GM21737 (cell line): ENCODE results near the gene CTBP1.

ENCODE experiments used
- ATAC-seq: cut with Tn5 transposase; IDR thresholded peaks from one replicate; pipeline ENCODE4 v1.9.1; 2021; ENCODE audit warnings: mild to moderate bottlenecking, moderate library complexity; ENCODE audit not compliant: unreplicated experiment

Gene CTBP1

DNA sequence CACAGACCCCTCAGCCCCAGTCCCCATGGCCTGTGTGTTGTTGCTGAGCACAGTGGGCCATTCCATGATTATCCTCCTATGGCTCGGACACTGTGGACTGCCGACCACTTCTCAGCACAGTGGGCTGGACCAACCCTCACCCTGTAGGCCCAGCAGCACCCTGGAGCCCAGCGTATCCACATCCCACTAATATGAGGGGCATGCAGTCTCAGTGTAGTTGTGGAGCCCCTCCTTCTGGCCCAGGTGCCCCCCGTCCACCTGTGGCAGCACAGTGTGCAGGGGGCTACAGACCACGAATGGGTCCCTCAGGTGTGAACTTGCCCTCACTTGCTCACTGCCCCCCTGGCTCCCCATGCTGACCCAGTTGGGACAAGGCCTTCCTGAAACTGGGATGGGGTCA, 84.5 kb downstream of the CTBP1 start:
- ATAC-seq = no peak

DNA sequence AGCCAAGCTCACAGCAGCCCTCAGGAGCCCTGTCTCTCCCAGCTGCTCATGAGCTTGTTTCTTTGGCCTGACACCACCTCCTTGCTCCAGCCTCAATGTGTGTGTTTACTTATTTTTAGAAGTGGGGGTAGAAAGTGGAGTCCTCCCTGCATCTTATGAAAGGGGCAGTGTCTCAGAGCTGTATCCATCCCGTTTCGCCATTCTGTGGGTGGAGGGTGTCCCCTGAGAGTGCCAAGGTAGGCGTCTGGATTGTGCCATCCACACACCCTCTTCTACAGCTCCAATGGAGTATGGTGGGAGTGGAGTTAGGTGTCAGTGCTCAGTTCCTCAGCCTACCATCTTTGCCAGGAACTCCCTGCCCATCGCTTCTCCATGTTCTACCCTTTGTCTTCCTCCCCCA, 84.9 kb downstream of the CTBP1 start:
- ATAC-seq = no peak
